Mononuclear cell (primary cell): Measurements from ENCODE around the gene RIMBP3B. TPM values are rescaled to one million over a fixed set of nuclear protein-coding genes. Genes with fewer than 3 reads are reported as not detected.
"Not testable (repeated sequence)": the region's sequence is repeated elsewhere in the genome, so short reads cannot be mapped to it uniquely, and the experiment has no call there.

Experiments used
- H3K27me3 ChIP-seq: 2 replicates; pipeline ENCODE4 v1.6.0; 2011; ENCODE audit warnings: low read length, control low read depth; ENCODE audit not compliant: insufficient read depth
- H3K4me1 ChIP-seq: 2 replicates; pipeline ENCODE4 v1.5.1; 2011; ENCODE audit warnings: mild to moderate bottlenecking, low read length, control low read depth; ENCODE audit not compliant: insufficient read depth
- H3K4me3 ChIP-seq: 2 replicates; pipeline ENCODE4 v1.5.1; 2011; ENCODE audit warnings: mild to moderate bottlenecking, low read length, moderate library complexity
- H3K9me3 ChIP-seq: 2 replicates; pipeline ENCODE4 v1.5.1; 2011; ENCODE audit warnings: low read depth, mild to moderate bottlenecking, control low read depth, low read length
- total RNA-seq: library from RNA; depleted of rRNA; stranded (reverse); fragments of >200 nt; gene quantifications from one replicate; pipeline ENCODE4 v1.2.3, GENCODE V29; 2012

RIMBP3B gene
- total RNA-seq, 1 donor = not detected

- H3K27me3 ChIP-seq, H3K9me3 ChIP-seq, H3K4me3 ChIP-seq, H3K4me1 ChIP-seq: not testable (repeated sequence)
These were observed 11.1 kb downstream of the RIMBP3B start for GRCh38 chr22:21394613-21395012.

GRCh38 chr22:21401197-21401969 lies 17.8 kb downstream of the RIMBP3B start:
- H3K4me1 ChIP-seq, H3K4me3 ChIP-seq, H3K9me3 ChIP-seq, H3K27me3 ChIP-seq: not testable (repeated sequence)

- H3K9me3 ChIP-seq, H3K4me1 ChIP-seq, H3K4me3 ChIP-seq, H3K27me3 ChIP-seq: not testable (repeated sequence)
These were observed 19.3 kb downstream of the RIMBP3B start for GRCh38 chr22:21402763-21403314.

DNA sequence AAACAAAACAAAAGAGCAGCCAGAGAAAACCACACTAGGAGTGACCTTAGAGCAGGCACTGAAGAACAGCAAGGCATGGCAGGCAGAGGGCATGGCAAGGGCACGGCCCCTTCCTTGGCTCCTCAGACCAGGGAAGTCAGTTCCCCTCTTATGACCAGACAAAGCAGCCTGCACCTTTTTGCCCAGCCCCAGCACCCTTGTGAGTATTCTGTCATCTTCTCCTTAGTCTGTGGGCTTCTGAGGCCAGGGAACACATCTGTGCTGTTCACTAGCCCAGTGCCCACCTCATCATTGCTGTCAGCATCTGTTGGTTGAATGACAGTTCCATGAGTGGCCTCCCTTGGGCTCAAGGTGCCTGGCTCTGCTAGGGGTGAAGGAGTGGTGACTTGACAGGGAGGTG lies 23.6 kb downstream of the RIMBP3B start:
- H3K4me1 ChIP-seq, H3K27me3 ChIP-seq, H3K9me3 ChIP-seq, H3K4me3 ChIP-seq: not testable (repeated sequence)

GRCh38 chr22:21407792-21408191 lies 24.2 kb downstream of the RIMBP3B start:
- H3K27me3 ChIP-seq, H3K4me3 ChIP-seq, H3K4me1 ChIP-seq, H3K9me3 ChIP-seq: not testable (repeated sequence)

GRCh38 chr22:21416375-21416774 lies 32.8 kb downstream of the RIMBP3B start:
- not testable (repeated sequence) for H3K4me1 ChIP-seq, H3K9me3 ChIP-seq, H3K4me3 ChIP-seq, H3K27me3 ChIP-seq

DNA sequence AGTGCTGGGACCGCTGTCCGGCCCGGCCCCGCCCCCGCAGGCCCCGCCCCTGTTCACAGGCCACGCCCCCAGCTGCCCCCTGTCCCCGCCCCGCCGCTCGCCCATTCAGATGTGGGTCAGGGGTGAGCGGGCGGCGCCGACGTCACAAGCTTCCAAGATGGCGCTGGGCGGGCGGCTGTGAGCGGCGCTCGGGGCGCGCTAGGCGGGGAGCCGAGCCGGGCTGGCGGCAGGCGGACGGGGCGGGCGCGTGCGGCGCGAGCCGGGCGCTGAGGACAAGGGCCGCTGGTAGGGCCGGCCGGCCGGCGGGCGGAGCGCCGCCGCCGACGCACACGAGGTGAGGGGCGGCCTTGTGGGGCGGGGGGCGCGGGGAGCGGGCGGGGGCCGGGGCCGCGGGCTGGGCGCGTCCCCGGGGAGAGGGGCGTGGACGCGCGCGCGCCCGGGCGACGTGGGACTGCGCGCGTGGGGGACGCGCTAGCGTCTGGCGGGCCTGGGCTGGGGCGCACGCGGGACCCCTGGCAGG lies 33.7 kb downstream of the RIMBP3B start, which contains the start of gene HIC2:
HIC2 (plus strand) TSS at position 145 of the 520 bp plus-strand sequence. CDS start 25,461 bp downstream, outside the sequence.
- H3K4me3 ChIP-seq = not testable (repeated sequence)

DNA sequence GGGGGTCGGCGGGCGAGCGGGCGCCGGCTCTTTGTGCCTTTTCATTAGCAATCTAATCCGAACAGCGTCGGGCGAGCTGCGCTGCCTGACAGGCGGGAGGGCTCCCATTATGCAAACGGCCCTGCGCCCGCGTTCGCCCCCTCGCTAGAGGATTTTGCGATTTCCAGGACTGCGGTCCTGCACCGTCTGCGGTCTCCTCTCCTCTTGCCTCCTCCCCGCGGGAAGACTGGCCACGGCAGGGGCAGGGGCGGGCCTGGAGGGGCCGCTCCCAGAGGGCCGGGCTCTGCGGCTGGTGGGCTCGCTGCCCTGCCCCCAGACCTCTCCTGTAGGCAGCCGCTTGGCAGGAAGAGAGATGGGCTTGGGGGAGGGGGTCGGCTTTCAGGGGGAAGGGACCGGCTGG lies 34.3 kb downstream of the RIMBP3B start:
- H3K9me3 ChIP-seq, H3K4me1 ChIP-seq, H3K27me3 ChIP-seq, H3K4me3 ChIP-seq: not testable (repeated sequence)

More for the DNA sequence above, 33.7 kb downstream of the RIMBP3B start, which contains the start of gene HIC2:
- not testable (repeated sequence) for H3K27me3 ChIP-seq, H3K4me1 ChIP-seq, H3K9me3 ChIP-seq

- H3K4me1 ChIP-seq, H3K27me3 ChIP-seq, H3K4me3 ChIP-seq, H3K9me3 ChIP-seq: not testable (repeated sequence)
These were observed 35.6 kb downstream of the RIMBP3B start for GRCh38 chr22:21418974-21419638.

GRCh38 chr22:21420180-21420763 lies 36.7 kb downstream of the RIMBP3B start:
- H3K4me3 ChIP-seq, H3K9me3 ChIP-seq, H3K27me3 ChIP-seq, H3K4me1 ChIP-seq: not testable (repeated sequence)

- H3K4me1 ChIP-seq, H3K27me3 ChIP-seq, H3K9me3 ChIP-seq, H3K4me3 ChIP-seq: not testable (repeated sequence)
These were observed 40.6 kb downstream of the RIMBP3B start for GRCh38 chr22:21424084-21424709.

DNA sequence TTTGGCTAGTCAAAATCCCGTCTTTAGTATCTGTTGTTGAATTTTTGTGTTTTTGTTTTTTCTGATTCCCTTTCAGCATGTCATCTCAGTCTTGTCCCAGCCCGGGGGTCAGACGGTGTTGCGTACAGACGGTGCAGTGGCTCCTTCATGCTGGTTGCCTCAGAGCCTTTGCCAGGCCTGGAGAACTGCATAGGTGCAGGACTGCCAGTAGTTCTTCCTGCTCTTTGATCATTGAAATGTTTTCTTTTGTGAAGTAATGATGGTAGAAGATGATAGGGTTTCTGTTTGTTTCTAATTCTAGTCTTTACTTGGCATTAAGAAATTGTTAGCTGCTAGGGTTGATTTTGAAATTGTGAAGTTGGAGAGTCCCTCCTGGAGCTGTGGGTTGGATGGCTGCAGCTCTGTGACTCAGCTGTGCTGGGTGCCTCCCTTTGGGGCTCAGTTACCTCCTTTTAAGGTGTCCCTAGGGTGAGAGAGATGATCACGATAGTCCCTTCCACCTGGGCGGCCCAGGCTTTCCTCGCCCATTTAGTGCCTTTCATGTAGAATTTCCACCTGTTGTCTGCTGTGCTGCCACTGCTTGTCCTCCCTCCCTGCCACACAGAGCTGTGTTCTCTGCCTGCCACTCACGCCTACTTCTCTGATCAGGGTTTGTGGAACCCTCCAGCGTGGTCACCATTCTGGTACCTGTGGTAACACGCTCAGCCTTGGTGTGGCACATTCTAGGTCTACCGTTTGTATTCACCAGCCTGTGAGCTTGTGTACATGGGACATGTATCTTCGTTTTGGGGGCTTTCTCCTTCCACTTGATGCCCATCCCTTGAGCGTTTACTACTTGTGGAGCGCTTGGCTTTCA lies 51.1 kb downstream of the RIMBP3B start:
- not testable (repeated sequence) for H3K4me3 ChIP-seq, H3K27me3 ChIP-seq, H3K4me1 ChIP-seq, H3K9me3 ChIP-seq

DNA sequence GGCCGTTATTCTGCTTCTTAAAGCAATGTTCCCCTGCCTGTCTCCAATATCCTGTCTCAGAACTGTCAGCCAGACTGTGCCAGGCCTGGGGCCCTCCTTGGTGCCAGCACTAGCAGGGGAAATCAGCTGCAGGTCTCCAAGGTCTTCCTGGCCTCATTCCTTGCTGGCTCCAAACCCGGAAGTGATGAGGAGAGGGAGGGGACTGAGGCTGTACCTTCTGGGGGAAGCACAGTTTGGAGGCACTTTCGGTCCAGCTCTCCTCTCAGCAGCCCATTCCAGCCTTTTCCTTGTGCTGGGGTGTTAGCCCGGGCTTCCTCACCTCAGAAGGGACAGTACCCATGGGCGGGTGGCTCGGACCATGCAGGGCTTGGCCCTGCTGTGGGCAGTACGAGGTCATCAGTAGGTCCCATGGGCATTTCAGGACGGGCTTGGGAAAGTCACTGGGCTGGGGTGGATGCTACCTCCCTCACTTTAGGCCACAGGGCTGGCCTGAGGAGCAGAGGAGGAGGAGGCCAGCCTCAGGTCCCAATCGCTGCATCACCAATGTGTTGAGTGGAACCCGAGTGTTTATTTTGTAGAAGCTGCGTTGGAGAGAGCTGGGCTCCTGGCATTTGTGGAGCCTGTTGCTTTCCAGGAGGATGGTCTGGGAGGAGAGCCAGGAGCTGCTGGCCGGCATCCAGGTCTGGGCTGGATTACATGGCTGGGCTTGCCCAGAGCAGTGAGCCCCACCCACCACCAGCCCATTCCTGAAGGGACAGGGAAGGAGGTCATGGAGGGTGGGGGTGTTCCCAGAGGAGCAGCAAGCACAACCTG lies 52.7 kb downstream of the RIMBP3B start:
- H3K4me1 ChIP-seq, H3K9me3 ChIP-seq, H3K4me3 ChIP-seq, H3K27me3 ChIP-seq: not testable (repeated sequence)

DNA sequence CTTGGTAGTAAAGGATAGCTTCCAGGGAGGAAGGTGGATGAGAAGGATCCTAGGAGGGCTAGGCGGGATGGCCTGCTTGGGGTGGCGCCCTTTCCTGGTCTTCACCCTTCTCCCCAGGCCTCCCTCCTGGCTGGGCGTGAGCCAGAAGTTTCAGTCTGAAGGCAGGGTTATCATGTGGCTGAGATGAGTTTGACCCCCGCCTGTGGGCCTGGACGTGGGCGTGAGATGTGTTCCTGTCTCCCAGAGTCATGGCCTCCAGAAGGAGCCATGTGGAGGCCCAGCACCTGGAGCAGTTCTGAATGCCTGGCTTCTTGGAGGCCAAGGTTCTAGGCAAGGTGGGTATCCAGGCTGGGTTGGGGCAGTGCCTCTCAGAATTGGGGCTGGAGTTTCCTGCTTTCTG lies 54.5 kb downstream of the RIMBP3B start:
- not testable (repeated sequence) for H3K4me1 ChIP-seq, H3K4me3 ChIP-seq, H3K9me3 ChIP-seq, H3K27me3 ChIP-seq
